Measurements from ENCODE around the gene SLC6A9.

The SLC6A9 gene

GRCh38 chr1:43969416-43969745 is 61.9 kb downstream of the SLC6A9 start:
- TF ChIP-seq, protein P1, sequence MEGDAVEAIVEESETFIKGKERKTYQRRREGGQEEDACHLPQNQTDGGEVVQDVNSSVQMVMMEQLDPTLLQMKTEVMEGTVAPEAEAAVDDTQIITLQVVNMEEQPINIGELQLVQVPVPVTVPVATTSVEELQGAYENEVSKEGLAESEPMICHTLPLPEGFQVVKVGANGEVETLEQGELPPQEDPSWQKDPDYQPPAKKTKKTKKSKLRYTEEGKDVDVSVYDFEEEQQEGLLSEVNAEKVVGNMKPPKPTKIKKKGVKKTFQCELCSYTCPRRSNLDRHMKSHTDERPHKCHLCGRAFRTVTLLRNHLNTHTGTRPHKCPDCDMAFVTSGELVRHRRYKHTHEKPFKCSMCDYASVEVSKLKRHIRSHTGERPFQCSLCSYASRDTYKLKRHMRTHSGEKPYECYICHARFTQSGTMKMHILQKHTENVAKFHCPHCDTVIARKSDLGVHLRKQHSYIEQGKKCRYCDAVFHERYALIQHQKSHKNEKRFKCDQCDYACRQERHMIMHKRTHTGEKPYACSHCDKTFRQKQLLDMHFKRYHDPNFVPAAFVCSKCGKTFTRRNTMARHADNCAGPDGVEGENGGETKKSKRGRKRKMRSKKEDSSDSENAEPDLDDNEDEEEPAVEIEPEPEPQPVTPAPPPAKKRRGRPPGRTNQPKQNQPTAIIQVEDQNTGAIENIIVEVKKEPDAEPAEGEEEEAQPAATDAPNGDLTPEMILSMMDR (IDR thresholded peaks at IDR 0.05; ENCODE audit: insufficient read depth, low read length, missing control alignments): no peak
- no peak for DNase-seq (ENCODE audit: low read depth, low spot score)
- POLR2A ChIA-PET: interaction anchor here (0.6 to 1.0 kb wide), 2 partner anchors 9 to 839 kb away, joined by 4 read pairs; partner anchors contain the start of genes B4GALT2 and BTBD19
- peak overlapping the region; percentile 25; the same call in 1 of the 2 replicates for H3K4me3 ChIP-seq (ENCODE audit: low read depth, low read length)
- CTCF ChIA-PET: interaction anchor here (1.0 to 8.7 kb wide), 4 partner anchors 10 to 204 kb away, joined by 3 to 71 read pairs (median 8); partner anchors contain the start of gene IPO13

- TF ChIP-seq, protein P1 (IDR thresholded peaks at IDR 0.05; ENCODE audit: insufficient read depth, low read length, missing control alignments): no peak
- DNase-seq (ENCODE audit: low read depth, low spot score): no peak
- ChIA-PET CTCF (interaction anchor here (0.8 to 1.9 kb wide), 3 partner anchors 19 to 204 kb away, joined by 3 to 8 read pairs (median 3); no protein-coding TSS in a partner anchor), POLR2A (no interaction called here)
- no peak overlapping the region for H3K4me3 ChIP-seq (ENCODE audit: low read depth, low read length)
Measured at GRCh38 chr1:43968348-43968948, 62.8 kb downstream of the SLC6A9 start.

DNA sequence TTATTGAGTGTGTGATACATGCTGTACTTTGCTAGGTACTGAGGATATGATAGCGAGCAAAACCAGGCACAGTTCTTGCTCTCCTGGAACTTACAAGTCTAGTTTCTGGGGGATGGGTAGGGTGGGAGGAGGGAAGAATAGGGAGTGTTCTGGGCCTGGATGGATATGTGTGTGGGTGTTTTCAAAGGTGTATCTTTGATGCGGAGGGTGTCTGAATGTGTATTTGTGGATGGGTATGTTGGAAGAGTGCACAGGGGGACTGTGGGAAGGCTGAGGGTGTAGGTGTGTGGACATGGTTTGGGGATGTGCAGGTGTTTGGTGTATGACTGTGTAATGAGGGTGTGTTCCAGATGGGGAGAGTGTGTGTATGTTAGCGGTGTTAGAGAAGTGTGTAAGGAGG is 65.9 kb downstream of the SLC6A9 start:
- TF ChIP-seq, protein P1 (IDR thresholded peaks at IDR 0.05; ENCODE audit: insufficient read depth, low read length, missing control alignments): no peak
- H3K4me3 ChIP-seq (ENCODE audit: low read depth, low read length): no peak overlapping the region
- ChIA-PET POLR2A (no interaction called here), CTCF (interaction anchor here (2.1 kb wide), 1 partner anchor 202 kb away, joined by 6 read pairs; no protein-coding TSS in a partner anchor)
- DNase-seq (ENCODE audit: low read depth, low spot score): no peak

DNA sequence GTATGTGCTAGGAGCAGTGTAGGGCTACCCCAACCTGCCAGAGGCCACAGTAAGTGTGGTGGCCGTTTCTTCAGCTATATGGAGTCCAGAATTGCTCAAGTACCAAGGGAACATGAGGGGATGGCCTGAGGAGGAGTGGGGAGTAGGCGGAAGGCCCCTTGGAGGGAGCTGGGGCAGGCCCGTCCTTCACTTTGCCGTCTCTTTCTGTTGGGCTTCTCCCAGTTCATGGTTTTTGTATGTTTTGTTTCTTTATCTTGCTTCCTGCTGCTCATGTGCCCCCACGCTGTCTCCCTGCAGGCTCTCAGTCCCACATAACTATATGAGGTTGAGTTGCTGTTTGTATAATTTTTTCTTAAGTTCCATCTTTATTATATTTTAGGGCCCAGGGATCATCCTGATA is 67.4 kb downstream of the SLC6A9 start:
- POLR2A ChIA-PET: no interaction called here

GRCh38 chr1:43963006-43963405 is 68.3 kb downstream of the SLC6A9 start:
- TF ChIP-seq, protein P1 (IDR thresholded peaks at IDR 0.05; ENCODE audit: insufficient read depth, low read length, missing control alignments): no peak
- no peak overlapping the region for H3K4me3 ChIP-seq (ENCODE audit: low read depth, low read length)
- ChIA-PET CTCF (interaction anchor here (1.1 to 1.5 kb wide), 4 partner anchors 10 to 199 kb away, joined by 3 to 4 read pairs (median 3); no protein-coding TSS in a partner anchor), POLR2A (no interaction called here)
- no peak for DNase-seq (ENCODE audit: low read depth, low spot score)

More for the DNA sequence above, 67.4 kb downstream of the SLC6A9 start:
- no peak overlapping the region for H3K4me3 ChIP-seq (ENCODE audit: low read depth, low read length)
- CTCF ChIA-PET: interaction anchor here (1.1 to 1.3 kb wide), 3 partner anchors 9 to 198 kb away, joined by 3 to 4 read pairs (median 3); no protein-coding TSS in a partner anchor
- TF ChIP-seq, protein P1 (IDR thresholded peaks at IDR 0.05; ENCODE audit: insufficient read depth, low read length, missing control alignments): no peak
- DNase-seq (ENCODE audit: low read depth, low spot score): no peak

- ChIA-PET CTCF (interaction anchor here (1.5 kb wide), 1 partner anchor 198 kb away, joined by 3 read pairs; no protein-coding TSS in a partner anchor), POLR2A (no interaction called here)
Measured at GRCh38 chr1:43962324-43962723, 68.9 kb downstream of the SLC6A9 start.

More at GRCh38 chr1:43962324-43962723, 68.9 kb downstream of the SLC6A9 start:
- H3K4me3 ChIP-seq (ENCODE audit: low read depth, low read length): no peak overlapping the region
- DNase-seq (ENCODE audit: low read depth, low spot score): no peak
- TF ChIP-seq, protein P1 (IDR thresholded peaks at IDR 0.05; ENCODE audit: insufficient read depth, low read length, missing control alignments): no peak
